HG02763 (cell line): ENCODE results near the gene YWHAH.

Experiments
- ATAC-seq: cut with Tn5 transposase; IDR thresholded peaks from one replicate; pipeline ENCODE4 v1.9.1; 2021; ENCODE audit warnings: mild to moderate bottlenecking, moderate library complexity; ENCODE audit not compliant: unreplicated experiment

YWHAH gene

GRCh38 chr22:31943978-31944699 lies at the start of gene YWHAH:
Gene YWHAH (plus strand): TSS chr22:31944535. CDS start chr22:31944734, 199 bp downstream.
- peak; percentile 72 for ATAC-seq

DNA sequence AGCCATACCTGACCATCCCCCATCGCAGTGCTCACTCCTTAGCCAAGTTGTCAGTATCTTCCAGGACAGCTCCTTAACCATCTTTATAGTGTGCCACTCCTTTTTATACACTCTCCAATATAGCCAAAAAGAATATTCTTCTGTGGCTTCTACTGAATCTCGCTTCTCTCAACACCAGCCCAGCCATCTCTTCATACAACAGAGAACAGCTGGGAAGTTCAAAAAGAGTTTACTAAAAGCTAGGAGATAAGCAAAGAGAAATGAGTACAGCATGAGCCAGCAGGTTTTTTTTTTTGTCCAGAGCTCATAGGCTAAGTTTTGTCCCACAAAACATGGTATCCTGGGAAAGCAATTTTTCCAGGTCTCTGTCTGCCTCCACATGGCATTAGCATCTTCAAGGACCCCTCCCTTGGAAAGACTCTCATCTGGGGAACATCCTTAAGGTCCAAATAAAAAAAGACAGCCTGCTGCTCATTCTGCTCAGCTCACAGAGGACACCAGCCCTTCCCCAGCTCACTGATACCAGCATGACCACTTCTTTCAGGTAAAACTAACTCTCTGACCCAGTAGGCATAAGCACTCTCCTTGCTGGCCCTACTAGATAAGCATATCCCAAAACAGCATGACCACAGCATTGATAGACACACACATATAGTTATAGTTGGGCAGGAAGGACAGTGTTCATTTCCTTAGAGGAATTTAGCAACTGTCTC lies 48.8 kb upstream of the YWHAH start:
- ATAC-seq, result no peak

DNA sequence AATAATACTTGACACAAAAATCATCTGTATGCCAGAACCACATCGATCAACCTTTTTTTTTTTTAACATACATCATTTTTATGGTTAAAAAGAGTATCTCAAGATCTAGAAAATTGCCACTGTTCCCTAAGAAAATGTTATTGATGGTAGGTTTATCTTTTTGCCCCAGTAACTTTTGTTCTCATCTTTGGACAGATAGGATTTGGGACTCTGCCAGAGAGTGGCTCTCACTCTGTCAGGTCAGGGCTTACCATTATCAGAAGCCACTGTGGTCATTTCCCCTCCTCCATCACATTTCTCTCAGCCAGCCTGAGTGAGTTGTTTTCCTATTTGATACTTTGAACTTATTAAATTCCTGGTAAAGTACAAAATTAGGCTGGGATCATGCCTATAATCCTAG lies 47.9 kb upstream of the YWHAH start:
- ATAC-seq, result no peak

- no peak for ATAC-seq
Observed at GRCh38 chr22:31897842-31898805, 46.2 kb upstream of the YWHAH start.

GRCh38 chr22:31898926-31899325 lies 45.4 kb upstream of the YWHAH start:
- ATAC-seq, result no peak

GRCh38 chr22:31899669-31900068 lies 44.7 kb upstream of the YWHAH start:
- ATAC-seq, result no peak

DNA sequence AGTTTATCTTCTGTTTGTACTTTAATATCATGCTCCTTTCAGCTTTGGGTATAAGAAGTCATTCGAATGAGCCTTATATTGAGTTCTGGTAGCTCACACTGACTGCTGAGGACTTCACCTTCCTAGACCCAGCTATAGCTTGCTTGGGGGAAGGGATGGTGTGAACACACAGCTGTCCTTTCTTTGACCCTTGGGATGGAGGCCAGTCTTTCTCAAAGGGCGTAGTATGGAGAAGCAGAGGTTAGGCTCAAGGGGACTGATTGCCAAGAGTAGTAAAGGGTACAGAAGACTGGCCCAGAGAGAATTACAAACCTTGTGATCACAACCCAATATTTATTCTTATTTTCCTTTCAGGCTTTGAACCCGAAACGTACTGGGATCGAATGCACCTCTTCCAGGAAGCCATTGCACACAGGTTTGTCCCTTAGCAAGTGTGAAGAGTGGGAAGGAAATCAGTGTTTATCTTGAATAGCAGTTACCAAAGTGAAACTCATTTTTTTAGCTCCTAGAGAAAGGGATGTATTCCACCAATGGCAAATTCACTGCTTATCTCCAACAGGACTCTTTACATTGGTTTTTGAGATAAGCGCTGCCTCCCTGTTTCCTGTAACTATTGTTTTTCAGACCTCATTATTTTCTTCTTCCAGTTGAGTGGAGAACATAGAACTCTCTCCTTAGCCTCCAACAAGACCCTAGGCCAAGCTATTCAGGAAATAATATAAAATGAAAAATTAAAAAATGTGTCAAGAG lies 42.8 kb upstream of the YWHAH start:
- ATAC-seq, result no peak

- ATAC-seq, result no peak
Observed at GRCh38 chr22:31904651-31905050, 39.7 kb upstream of the YWHAH start.

- no peak for ATAC-seq
Observed at GRCh38 chr22:31905356-31905755, 39.0 kb upstream of the YWHAH start.

DNA sequence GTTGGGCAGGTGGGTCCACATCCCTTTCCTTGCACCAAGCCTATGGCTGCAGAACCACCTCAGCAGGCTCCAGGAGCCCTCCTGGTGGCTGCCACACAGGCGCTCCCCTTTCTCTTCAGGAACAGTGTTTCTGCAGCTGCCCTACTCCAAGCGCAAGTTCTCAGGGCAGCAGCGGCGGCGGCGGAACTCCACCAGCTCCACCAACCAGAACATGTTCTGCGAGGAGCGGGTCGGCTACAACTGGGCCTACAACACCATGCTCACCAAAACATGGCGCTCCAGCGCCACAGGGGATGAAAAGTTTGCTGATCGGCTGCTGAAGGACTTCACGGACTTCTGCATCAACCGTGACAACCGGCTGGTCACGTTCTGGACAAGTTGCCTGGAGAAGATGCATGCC lies 38.2 kb upstream of the YWHAH start:
- ATAC-seq, result no peak

DNA sequence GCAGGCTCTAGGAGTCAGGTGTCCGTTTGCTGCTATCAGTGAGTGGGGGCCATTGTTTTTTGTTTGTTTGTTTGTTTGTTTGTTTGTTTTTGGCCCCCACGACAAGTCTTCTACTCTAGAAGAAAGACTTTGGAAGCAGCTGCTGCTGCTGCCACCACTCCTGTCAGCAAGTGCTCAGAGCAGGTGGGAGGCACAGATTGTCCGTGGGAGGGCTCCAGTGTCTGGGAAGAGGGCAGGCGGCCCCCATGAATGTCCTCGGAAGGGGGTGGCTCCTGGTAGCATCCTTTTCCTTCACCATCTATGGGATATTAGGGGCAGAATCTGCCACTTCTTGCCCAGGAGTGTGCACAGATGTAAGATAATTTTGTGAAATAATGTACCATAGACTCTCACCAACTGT lies 37.8 kb upstream of the YWHAH start:
- ATAC-seq, result no peak

DNA sequence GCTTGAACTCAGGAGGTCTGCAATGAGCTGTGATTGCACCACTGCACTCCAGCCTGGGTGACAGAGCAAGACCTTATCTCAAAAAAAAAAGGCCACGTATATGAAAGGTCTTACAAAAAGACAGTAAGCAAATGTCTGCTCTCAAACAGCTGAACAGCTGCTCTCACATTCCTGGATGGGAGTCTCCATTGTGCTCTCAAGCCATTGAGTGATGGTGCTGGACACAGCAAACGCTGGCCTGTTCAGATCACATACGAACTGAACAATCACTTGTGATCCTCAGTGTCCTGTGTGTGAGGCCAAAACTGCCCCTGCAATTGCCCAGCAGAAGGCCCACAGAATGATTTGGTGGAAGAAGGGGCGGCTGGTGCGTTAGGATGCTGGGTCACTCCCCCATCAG lies 34.4 kb upstream of the YWHAH start:
- ATAC-seq, result no peak

- no peak for ATAC-seq
Observed at GRCh38 chr22:31911565-31912406, 32.5 kb upstream of the YWHAH start.

- ATAC-seq, result no peak
Observed at GRCh38 chr22:31912407-31912743, 32.0 kb upstream of the YWHAH start.

DNA sequence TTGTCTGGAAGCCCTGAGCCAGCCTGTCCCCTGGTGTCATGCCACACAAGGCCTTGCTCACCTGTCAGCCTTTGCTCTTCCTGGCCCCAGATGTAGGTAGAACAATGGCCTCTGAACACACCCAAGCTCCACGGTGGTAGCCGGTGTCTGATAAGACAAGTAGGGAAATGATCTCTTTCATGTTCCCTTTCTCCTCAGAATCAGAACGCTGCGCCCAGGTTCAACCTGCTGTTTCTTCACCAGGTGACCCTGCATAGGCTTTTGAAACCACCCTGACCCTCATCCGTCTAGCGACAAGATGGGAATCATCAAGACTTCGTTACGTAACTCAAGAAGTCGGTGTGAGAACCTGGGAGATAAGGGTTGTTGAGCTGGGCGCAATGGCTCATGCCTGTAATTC lies 28.7 kb upstream of the YWHAH start:
- no peak for ATAC-seq

DNA sequence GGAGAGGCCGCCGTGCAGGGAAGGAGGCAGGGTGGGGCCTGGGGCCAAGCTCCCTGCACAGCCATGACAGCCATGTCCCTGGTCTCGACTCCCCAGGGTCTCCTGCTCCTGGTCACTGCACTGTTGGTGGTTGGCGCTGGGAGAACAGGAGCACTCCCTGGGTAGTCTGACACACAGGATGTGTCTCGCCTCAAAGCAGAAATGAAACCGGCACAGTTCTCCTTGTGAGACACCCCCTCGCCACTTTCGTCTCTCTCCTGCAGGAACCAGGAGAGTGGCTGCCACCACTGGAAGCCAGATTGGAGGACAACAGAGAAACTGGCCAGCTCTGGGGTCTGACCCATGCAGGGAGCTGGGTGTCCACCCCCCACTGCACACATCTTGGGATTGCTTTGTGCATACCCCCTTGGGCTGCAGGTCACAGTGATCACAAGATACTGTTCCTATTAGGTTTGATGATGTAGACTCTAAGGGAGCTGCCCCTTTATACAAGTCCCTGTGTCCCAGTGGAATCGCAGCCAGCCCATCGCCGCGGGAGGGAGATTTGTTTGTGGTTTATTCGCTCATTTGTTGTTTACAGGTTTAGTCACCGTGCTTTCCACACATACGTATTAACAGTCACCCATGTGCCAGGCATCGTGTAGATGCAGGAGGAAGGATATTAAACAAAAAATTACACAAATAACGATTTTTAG lies 27.0 kb upstream of the YWHAH start:
- ATAC-seq, result peak; percentile 70

GRCh38 chr22:31919730-31920129 lies 24.6 kb upstream of the YWHAH start:
- no peak for ATAC-seq

DNA sequence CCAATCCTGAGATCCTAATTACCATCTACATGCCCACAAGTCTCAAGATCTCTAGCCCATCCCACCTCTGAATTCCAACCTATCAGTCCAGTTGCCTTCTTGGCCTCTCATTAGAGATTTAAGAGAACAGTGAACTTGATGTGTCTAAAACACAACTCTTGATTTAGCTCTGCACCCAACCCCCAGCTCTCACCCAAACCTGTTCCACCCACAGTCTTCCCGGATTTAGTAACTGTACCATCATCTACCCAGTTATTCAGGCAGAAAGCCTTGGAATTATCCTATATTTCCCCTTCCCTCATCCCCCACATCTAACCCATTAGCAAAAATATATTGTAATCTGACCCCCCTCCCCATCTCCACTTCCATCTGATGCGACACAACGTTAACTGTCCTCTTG lies 24.0 kb upstream of the YWHAH start:
- ATAC-seq, result no peak

DNA sequence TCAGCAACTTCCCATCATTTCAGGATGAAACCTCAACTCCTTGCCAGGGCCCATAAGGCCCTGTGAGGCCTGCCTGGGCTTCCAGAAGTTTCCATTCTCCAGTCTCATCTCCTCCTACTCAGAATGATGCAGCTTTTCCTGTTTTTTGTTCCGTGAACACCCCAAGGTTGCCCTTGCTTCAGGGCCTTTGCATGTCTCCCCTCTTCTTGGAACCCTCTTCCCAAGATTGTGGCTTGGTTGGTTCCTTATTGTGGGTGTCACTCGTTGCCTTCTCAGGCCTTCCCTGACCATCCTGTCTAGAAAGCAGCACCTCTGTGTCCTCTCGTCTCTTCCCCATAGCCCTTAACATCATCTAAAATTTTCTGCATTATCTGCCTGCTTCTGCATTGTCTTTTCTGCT lies 23.2 kb upstream of the YWHAH start:
- ATAC-seq, result no peak
